ENCODE data around the gene COQ8A. TPM values are rescaled to one million over a fixed set of nuclear protein-coding genes. Genes with fewer than 3 reads are reported as not detected.
A peak's percentile ranks its signal among the peaks of the same experiment; 100 is the strongest.

Gene COQ8A
- total RNA-seq = 16.0 and 16.2 TPM in 2 replicates
- long read RNA-seq, transcript COQ8A-201 (15 exons, 2,872 nt) = major isoform, 53 of 77 reads
- long read RNA-seq, partial matches to known transcripts = 12 of 77 reads
- long read RNA-seq, other reads (novel, unspliced or antisense) = 12 of 77 reads

DNA sequence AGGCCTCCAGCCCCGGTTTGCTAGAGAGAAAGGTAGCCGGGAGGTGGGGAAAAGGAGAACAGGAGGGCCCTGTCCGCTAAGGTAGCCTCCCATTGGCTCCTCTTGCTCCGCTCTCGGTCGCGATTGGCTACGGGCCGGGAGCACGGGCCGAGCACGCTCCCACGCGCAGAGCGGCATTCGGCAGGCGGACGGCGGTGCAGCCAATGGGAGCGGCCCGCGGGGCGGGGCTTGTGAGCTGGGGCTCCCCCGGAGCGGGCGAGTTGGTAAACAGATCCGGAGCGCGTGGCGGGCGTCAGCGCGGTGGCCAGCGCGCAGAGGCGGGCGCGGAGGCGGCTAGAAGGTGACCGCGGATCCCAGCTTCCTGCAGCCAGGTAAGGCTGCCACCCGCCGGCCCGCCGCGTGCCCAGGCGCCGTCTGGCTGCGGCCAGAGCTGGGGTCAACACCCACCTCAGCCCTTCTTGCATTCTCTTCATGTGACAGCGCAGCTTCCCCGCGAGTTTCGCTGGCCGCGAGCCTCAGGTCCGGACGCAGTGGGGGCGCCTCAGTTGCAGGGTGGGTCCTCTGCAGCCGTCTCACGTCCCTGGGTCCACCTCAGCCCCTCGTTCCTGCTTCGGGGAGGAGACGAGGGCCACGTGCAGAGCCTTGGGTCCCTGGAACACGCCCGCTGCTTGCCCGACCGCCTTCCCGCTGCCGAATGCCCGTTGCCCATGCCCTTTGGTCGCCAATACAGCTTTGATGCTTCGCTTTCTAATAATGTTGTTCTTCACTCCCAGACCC, at the start of gene COQ8A:
TSS of gene COQ8A (plus strand) at position 266 of the 777 bp plus-strand sequence. CDS start 21,092 bp downstream, outside the sequence.
- peaks cover 2% of the 10 kb centered on the region for H3K36me3 Mint-ChIP-seq (ENCODE audit: unreplicated experiment)
- H3K9me3 Mint-ChIP-seq (ENCODE audit: unreplicated experiment) = peaks cover 5% of the 10 kb centered on the region
- H3K27ac Mint-ChIP-seq (ENCODE audit: unreplicated experiment) = peak within 1 kb of the TSS; percentile 95
- no peak for TF ChIP-seq CTCF (IDR thresholded peaks at IDR 0.05)
- peak within 1 kb of the TSS; percentile 84 for H3K4me3 Mint-ChIP-seq (ENCODE audit: unreplicated experiment)
- peak; percentile 100 for DNase-seq (ENCODE audit: extremely low spot score, unreplicated experiment)
- H3K4me1 Mint-ChIP-seq (ENCODE audit: unreplicated experiment) = peaks cover 18% of the 10 kb centered on the region
- no peaks in the 10 kb centered on the region for H3K27me3 Mint-ChIP-seq (ENCODE audit: unreplicated experiment)

- Mint-ChIP-seq H3K4me3 (ENCODE audit: unreplicated experiment) (no peak overlapping the region), H3K27me3 (ENCODE audit: unreplicated experiment) (no peaks in the 10 kb centered on the region), H3K27ac (ENCODE audit: unreplicated experiment) (no peak overlapping the region), H3K4me1 (ENCODE audit: unreplicated experiment) (peaks cover 7% of the 10 kb centered on the region), H3K36me3 (ENCODE audit: unreplicated experiment) (peaks cover 17% of the 10 kb centered on the region), H3K9me3 (ENCODE audit: unreplicated experiment) (no peaks in the 10 kb centered on the region)
- TF ChIP-seq CTCF (IDR thresholded peaks at IDR 0.05) = no peak
- DNase-seq (ENCODE audit: extremely low spot score, unreplicated experiment) = no peak
Observed at GRCh38 chr1:226890331-226891108, 49.6 kb upstream of the COQ8A start.

DNA sequence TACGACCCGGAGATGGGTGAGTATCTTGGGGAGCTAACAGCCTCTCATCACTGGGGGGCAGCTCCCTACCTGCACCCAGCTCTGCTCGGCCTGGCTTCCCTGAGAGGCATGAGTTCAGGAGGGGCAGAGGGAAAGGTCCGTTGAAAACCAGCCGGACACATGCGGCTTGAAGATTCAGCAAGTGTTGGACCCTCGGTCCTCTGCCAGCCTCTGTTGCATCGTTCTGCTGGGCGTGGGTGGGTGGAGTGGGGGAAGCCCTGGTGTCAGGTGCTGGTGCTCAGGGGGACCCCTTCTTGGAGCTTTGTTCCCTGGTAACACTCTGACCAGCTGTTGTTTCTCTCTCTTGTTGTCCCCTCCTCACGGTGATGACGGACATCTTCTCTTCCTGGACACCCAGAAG, 48.7 kb upstream of the COQ8A start:
- H3K27me3 Mint-ChIP-seq (ENCODE audit: unreplicated experiment) = no peaks in the 10 kb centered on the region
- no peak overlapping the region for H3K27ac Mint-ChIP-seq (ENCODE audit: unreplicated experiment)
- peaks cover 10% of the 10 kb centered on the region for H3K36me3 Mint-ChIP-seq (ENCODE audit: unreplicated experiment)
- TF ChIP-seq CTCF (IDR thresholded peaks at IDR 0.05) = no peak
- no peaks in the 10 kb centered on the region for H3K9me3 Mint-ChIP-seq (ENCODE audit: unreplicated experiment)
- no peak overlapping the region for H3K4me3 Mint-ChIP-seq (ENCODE audit: unreplicated experiment)
- peaks cover 7% of the 10 kb centered on the region for H3K4me1 Mint-ChIP-seq (ENCODE audit: unreplicated experiment)
- no peak for DNase-seq (ENCODE audit: extremely low spot score, unreplicated experiment)

GRCh38 chr1:226891846-226892523, 48.1 kb upstream of the COQ8A start:
- no peak for DNase-seq (ENCODE audit: extremely low spot score, unreplicated experiment)
- H3K4me1 Mint-ChIP-seq (ENCODE audit: unreplicated experiment) = peaks cover 7% of the 10 kb centered on the region
- H3K27me3 Mint-ChIP-seq (ENCODE audit: unreplicated experiment) = no peaks in the 10 kb centered on the region
- H3K9me3 Mint-ChIP-seq (ENCODE audit: unreplicated experiment) = no peaks in the 10 kb centered on the region
- H3K4me3 Mint-ChIP-seq (ENCODE audit: unreplicated experiment) = no peak overlapping the region
- no peak for TF ChIP-seq CTCF (IDR thresholded peaks at IDR 0.05)
- H3K27ac Mint-ChIP-seq (ENCODE audit: unreplicated experiment) = no peak overlapping the region
- H3K36me3 Mint-ChIP-seq (ENCODE audit: unreplicated experiment) = peaks cover 13% of the 10 kb centered on the region

Measured in osteocyte (in vitro differentiated cells).